BJ (cell line): ENCODE data around the gene SCYGR3. TPM values are rescaled to one million over a fixed set of nuclear protein-coding genes. Genes with fewer than 3 reads are reported as not detected.
"Not testable (repeated sequence)": the region's sequence is repeated elsewhere in the genome, so short reads cannot be mapped to it uniquely, and the experiment has no call there.

Experiments
- CTCF ChIA-PET: fragments of 350-600 bp; formaldehyde crosslinking; extraction: SDS; loops from one replicate; lab custom pipeline; 2021; ENCODE audit warnings: antibody characterized with exemption, inconsistent platforms; lab: Yijun Ruan, JAX
- POLR2A ChIA-PET: fragments of 300-600 bp; sonication (Branson Sonifier 250); formaldehyde crosslinking; extraction: SDS; loops from one replicate; lab custom pipeline; 2021; ENCODE audit warnings: antibody characterized with exemption; lab: Charles Lee
- DNase-seq: peaks from one replicate; pipeline ENCODE4 v3.0.0-alpha.2; 2011; ENCODE audit warnings: low read depth
- H3K27me3 ChIP-seq: 2 replicates; pipeline ENCODE4 v1.6.0; 2011; ENCODE audit warnings: low read length; ENCODE audit not compliant: control insufficient read depth, insufficient read depth
- H3K36me3 ChIP-seq: 2 replicates; pipeline ENCODE4 v1.5.1; 2011; ENCODE audit warnings: low read length; ENCODE audit not compliant: control insufficient read depth, insufficient read depth
- H3K4me3 ChIP-seq: 2 replicates; pipeline ENCODE4 v1.5.1; 2011; ENCODE audit warnings: low read depth, mild to moderate bottlenecking, control low read depth, low read length
- polyA plus RNA-seq: library from polyadenylated mRNA; depleted of rRNA; stranded (reverse); fragments of >200 nt; gene quantifications from 2 replicates; pipeline ENCODE4 v1.2.3, GENCODE V29; 2011
- TF ChIP-seq, protein P1 (sequence below): IDR thresholded peaks from 2 replicates; pipeline ENCODE4 v1.5.1; 2011; ENCODE audit warnings: low read depth, mild to moderate bottlenecking, control low read depth, inconsistent platforms, low read length, moderate library complexity; ENCODE audit not compliant: insufficient read depth

Gene SCYGR3
- polyA plus RNA-seq, 1 experiment = not detected

DNA sequence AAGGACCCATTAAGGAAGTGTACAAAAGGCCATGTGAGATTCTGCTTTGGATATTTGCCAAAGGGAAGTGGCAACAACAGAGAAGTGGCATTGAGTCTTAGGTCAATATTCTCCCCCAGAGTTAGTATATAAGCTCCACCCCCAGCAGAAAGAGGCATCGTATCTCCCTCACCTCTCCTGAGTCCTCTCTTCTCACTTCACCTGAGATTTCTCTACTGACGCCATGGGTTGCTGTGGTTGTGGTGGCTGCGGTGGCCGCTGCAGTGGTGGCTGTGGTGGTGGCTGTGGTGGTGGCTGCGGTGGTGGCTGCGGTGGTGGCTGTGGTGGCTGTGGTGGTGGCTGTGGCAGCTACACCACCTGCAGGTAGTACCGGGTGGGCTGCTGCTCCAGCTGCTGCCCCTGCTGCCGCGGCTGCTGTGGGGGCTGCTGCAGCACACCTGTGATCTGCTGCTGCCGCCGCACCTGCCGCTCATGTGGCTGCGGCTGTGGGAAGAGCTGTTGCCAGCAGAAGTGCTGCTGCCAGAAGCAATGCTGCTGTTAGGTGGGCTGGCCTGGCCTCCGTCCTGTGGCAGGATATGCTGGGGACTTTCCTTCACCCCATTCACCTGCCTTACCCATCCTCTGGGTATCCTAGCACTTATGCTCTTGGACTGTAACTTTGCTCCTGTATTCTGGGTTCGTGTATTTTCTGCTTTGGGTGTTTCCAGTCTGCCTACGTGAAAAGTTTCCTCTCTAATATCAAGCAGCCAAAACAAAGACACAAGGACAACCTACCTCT, 5.9 kb downstream of the SCYGR3 start:
- CTCF ChIA-PET = interaction anchor here (0.5 to 1.2 kb wide), 5 partner anchors 49 to 1558 kb away, joined by 3 to 5 read pairs (median 3); no protein-coding TSS in a partner anchor

DNA sequence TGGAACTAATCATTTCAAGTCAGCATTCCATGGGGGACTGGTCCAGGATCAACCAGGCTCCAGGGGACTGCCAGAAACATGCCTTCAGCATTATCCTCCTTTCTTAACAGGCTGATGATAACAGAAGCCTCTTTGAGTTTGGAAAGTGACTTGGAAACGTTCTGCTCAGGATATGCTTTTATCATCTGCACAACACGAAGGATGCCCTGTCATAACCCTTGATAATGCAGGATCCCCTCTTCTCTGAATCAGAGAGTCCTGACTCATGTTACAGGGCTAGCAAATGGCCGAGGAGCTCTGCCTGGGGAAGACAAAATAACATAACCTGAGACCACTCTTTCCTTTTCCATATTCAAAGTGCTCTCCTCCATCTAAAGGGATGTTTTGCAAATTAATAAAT, 6.7 kb downstream of the SCYGR3 start:
- POLR2A ChIA-PET = interaction anchor here (0.6 kb wide), 1 partner anchor 220 kb away, joined by 6 read pairs; no protein-coding TSS in a partner anchor
- Histone ChIP-seq H3K4me3 (no peak overlapping the region), H3K36me3 (no peaks in the 10 kb centered on the region), H3K27me3 (no peaks in the 10 kb centered on the region)
- CTCF ChIA-PET = interaction anchor here (0.5 to 1.2 kb wide), 2 partner anchors 50 to 1559 kb away, joined by 3 read pairs; no protein-coding TSS in a partner anchor
- TF ChIP-seq, protein P1, sequence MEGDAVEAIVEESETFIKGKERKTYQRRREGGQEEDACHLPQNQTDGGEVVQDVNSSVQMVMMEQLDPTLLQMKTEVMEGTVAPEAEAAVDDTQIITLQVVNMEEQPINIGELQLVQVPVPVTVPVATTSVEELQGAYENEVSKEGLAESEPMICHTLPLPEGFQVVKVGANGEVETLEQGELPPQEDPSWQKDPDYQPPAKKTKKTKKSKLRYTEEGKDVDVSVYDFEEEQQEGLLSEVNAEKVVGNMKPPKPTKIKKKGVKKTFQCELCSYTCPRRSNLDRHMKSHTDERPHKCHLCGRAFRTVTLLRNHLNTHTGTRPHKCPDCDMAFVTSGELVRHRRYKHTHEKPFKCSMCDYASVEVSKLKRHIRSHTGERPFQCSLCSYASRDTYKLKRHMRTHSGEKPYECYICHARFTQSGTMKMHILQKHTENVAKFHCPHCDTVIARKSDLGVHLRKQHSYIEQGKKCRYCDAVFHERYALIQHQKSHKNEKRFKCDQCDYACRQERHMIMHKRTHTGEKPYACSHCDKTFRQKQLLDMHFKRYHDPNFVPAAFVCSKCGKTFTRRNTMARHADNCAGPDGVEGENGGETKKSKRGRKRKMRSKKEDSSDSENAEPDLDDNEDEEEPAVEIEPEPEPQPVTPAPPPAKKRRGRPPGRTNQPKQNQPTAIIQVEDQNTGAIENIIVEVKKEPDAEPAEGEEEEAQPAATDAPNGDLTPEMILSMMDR = no peak
- no peak for DNase-seq

More for the DNA sequence above, 5.9 kb downstream of the SCYGR3 start:
- no peak overlapping the region for H3K4me3 ChIP-seq
- DNase-seq = no peak
- H3K36me3 ChIP-seq = no peaks in the 10 kb centered on the region
- no peaks in the 10 kb centered on the region for H3K27me3 ChIP-seq
- POLR2A ChIA-PET = no interaction called here
- TF ChIP-seq, protein P1 = no peak

DNA sequence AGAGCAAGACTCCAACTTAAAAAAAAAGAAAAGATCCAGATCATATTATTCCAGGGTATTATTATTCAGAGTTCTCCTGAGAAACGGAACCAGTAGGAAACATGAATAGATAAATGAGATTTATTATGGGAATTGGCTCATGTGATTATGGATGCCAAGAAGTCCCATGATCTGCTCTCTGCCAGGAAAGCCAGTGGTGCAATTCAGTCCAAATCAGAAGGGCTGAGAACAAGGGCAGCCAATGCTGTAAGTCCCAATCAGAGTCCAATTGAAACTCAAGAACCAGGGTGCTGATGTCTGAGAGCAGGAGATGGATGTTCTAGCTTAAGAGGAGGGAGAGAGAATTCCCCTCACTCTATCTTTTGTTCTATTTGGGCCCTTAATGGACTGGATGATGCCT, 8.2 kb downstream of the SCYGR3 start:
- Histone ChIP-seq H3K27me3 (no peaks in the 10 kb centered on the region), H3K36me3 (no peaks in the 10 kb centered on the region), H3K4me3 (no peak overlapping the region)
- ChIA-PET POLR2A (no interaction called here), CTCF (no interaction called here)
- TF ChIP-seq, protein P1 = no peak
- DNase-seq = no peak

DNA sequence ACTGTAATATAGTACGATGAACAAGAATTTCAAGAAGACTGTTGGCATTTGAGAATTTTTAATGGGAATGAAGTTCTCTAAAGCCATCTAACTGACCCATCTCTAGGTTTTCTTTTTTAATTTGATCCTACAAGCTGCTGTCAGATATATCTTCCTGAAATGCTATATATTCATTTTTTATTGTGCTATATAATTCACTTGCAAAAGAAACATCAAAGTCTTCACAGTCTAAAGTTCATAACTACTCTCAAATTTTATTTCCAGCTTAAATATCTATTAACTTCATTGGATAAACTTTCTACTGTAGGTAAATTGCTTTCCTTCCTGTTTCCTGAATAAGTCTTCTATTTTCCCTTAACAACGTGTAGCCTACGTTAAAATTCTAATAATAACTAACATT, 12.3 kb downstream of the SCYGR3 start:
- H3K36me3 ChIP-seq = no peaks in the 10 kb centered on the region
- H3K27me3 ChIP-seq = no peaks in the 10 kb centered on the region
- ChIA-PET CTCF (no interaction called here), POLR2A (no interaction called here)
- H3K4me3 ChIP-seq = no peak overlapping the region
- TF ChIP-seq, protein P1 = no peak
- DNase-seq = no peak

DNA sequence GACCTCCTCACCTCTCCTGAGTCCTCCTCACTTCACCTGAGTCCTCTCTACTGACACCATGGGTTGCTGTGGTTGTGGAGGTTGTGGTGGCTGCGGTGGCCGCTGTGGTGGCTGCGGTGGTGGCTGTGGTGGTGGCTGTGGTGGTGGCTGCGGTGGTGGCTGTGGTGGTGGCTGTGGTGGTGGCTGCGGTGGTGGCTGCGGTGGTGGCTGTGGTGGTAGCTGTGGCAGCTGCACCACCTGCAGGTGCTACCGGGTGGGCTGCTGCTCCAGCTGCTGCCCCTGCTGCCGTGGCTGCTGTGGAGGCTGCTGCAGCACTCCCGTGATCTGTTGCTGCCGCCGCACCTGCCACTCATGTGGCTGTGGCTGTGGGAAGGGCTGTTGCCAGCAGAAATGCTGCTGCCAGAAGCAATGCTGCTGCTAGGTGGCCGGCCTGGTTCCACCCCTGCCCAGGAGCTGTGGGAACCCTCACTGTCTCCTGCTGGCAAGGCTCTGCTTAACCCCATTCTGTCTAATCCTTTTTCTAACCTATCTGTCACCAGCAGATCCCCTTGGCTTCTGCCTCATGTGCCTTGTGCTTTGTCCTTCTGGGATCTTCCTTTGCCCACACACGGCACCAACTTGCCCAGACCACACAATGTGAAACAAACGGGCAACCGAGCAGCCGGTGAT, 15.7 kb downstream of the SCYGR3 start, which contains the start of gene SCYGR2:
SCYGR2 (plus strand) TSS at position 59 of the 669 bp plus-strand sequence; CDS start at position 59, 0 bp downstream.
- H3K27me3 ChIP-seq, DNase-seq, CTCF ChIA-PET, H3K4me3 ChIP-seq, H3K36me3 ChIP-seq, POLR2A ChIA-PET: not testable (repeated sequence)
